ENCODE results near the gene TAL1. TPM values are rescaled to one million over a fixed set of nuclear protein-coding genes. Genes with fewer than 3 reads are reported as not detected.

TAL1 gene
- total and polyA plus RNA-seq, 2 of the 8 experiments (the other 6 are each of a cell fraction or from before 2014, with no cell fraction given): 0.09 to 0.15 TPM

DNA sequence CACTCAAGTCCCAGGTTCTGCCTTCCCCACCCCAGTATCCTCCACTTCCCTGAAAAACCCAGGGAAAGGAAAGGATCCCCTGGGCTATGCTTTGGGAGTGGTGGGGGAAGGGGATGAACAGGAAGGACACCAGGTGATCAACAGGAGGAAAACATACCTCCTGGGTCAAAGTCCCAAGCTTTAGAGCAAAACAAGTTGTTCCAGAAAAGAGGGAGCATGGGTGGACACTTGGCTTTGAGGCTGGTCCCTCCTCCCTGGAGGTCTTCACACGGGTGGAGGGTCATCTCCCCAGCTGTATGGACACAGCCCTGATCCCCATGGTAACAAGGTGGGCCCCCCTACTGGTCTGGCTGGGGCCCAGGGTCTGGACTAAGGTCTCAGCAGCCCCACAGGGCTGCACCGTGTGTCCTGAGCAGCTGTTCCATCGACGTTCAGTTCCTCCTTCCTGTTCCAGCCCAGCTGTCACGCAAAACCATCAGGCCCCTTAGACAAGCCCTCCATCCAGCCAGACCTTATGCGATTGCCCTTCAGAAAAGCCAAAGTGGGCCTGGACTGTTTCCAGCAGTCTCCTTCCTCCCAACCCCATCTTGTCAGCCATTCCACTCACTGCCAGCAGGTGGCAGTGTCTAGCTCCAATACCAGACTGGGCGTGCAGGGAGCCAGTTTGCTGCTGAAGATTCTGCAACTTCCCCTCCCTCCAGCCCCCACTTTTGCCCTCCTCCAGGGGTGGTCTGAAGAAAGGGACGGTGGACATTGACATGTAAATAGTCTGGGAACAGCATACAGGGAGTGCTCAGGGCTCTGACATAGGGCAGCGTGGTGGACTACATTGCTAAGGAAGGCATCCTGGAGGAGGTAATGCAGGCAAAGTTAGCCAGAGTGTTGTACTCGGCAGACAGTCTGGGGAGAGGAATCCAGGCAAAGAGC, 39.3 kb downstream of the TAL1 start (continued):
- no peak for TF ChIP-seq KDM1A (IDR thresholded peaks at IDR 0.05; ENCODE audit: borderline replicate concordance, low read length)
- TF ChIP-seq SAP30 (IDR thresholded peaks at IDR 0.05; ENCODE audit: insufficient read depth, insufficient replicate concordance, low read length): peak; percentile 87
- 0 out of 2 replicates have a peak, but pooled peaks have one; percentile 2 for TF ChIP-seq SP1 (IDR thresholded peaks at IDR 0.05; ENCODE audit: low read depth, low read length)
- no peak for TF ChIP-seq NANOG (IDR thresholded peaks at IDR 0.05; ENCODE audit: insufficient read depth, low read depth, low read length, poor library complexity, severe bottlenecking)
- TF ChIP-seq HDAC2 (IDR thresholded peaks at IDR 0.05; ENCODE audit: borderline replicate concordance in 1 of 2, low read depth in 2 of 2, low read length in 2 of 2): no peak
- TF ChIP-seq, protein P1, sequence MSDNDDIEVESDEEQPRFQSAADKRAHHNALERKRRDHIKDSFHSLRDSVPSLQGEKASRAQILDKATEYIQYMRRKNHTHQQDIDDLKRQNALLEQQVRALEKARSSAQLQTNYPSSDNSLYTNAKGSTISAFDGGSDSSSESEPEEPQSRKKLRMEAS (IDR thresholded peaks at IDR 0.05): peak; percentile 90
- no peak for TF ChIP-seq JUN (IDR thresholded peaks at IDR 0.05; ENCODE audit: low read depth, low read length)
- no peak for TF ChIP-seq RBBP5 (IDR thresholded peaks at IDR 0.05; ENCODE audit: borderline replicate concordance, low read depth, low read length)
- peak; percentile 37 for TF ChIP-seq TEAD4 (IDR thresholded peaks at IDR 0.05; ENCODE audit: low read depth, low read length)
- TF ChIP-seq, protein P2, sequence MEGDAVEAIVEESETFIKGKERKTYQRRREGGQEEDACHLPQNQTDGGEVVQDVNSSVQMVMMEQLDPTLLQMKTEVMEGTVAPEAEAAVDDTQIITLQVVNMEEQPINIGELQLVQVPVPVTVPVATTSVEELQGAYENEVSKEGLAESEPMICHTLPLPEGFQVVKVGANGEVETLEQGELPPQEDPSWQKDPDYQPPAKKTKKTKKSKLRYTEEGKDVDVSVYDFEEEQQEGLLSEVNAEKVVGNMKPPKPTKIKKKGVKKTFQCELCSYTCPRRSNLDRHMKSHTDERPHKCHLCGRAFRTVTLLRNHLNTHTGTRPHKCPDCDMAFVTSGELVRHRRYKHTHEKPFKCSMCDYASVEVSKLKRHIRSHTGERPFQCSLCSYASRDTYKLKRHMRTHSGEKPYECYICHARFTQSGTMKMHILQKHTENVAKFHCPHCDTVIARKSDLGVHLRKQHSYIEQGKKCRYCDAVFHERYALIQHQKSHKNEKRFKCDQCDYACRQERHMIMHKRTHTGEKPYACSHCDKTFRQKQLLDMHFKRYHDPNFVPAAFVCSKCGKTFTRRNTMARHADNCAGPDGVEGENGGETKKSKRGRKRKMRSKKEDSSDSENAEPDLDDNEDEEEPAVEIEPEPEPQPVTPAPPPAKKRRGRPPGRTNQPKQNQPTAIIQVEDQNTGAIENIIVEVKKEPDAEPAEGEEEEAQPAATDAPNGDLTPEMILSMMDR (IDR thresholded peaks at IDR 0.05; ENCODE audit: control extremely low read depth in 1 of 3, insufficient read depth in 1 of 3, low read depth in 1 of 3, low read length in 3 of 3): peak; percentile 89 to 99 (median 95)
- peak; percentile 21 for TF ChIP-seq ASH2L (IDR thresholded peaks at IDR 0.05; ENCODE audit: low read length)
- TF ChIP-seq SIN3A (conservative IDR thresholded peaks at IDR 0.05 in 1 of 2, IDR thresholded peaks at IDR 0.05 in 1 of 2; ENCODE audit: low read depth in 1 of 2, low read length in 2 of 2): peak; percentile 76 to 96; a peak in 2 of 4 replicates
- no peak for TF ChIP-seq TAF7 (optimal IDR thresholded peaks at IDR 0.05; ENCODE audit: borderline replicate concordance, low read depth, low read length)
- TF ChIP-seq EP300 (IDR thresholded peaks at IDR 0.05; ENCODE audit: borderline replicate concordance in 1 of 2, low read depth in 2 of 2, low read length in 2 of 2): peak in 1 of 2 experiments; percentile 69; a peak in 1 of 3 replicates
- 0 out of 2 replicates have a peak, but pooled peaks have one; percentile 48 for TF ChIP-seq GTF2F1 (IDR thresholded peaks at IDR 0.05; ENCODE audit: borderline replicate concordance, low read depth, low read length)
- no peak for TF ChIP-seq KDM4A (IDR thresholded peaks at IDR 0.05; ENCODE audit: low read depth, low read length, severe bottlenecking)
- TF ChIP-seq CHD1 (IDR thresholded peaks at IDR 0.05; ENCODE audit: low read depth, low read length): no peak
- TF ChIP-seq CREB1 (IDR thresholded peaks at IDR 0.05): peak; percentile 55

All from H1 (cell line).